OCI-LY3 (cell line): Measurements from ENCODE around the gene CEMIP.
A peak's percentile ranks its signal among the peaks of the same experiment; 100 is the strongest.

ENCODE experiments used
- H2AFZ ChIP-seq: fragments of 200-600, 300-600 bp; shearing (Covaris generic); 2 replicates; pipeline ENCODE4 v1.6.0; 2014; ENCODE audit warnings: antibody characterized with exemption, low read depth, low read length
- H3K27ac ChIP-seq: fragments of 200-600, 300-600 bp; sonication (generic); 2 replicates; pipeline ENCODE4 v1.5.1; 2014; ENCODE audit warnings: mild to moderate bottlenecking, low read length, moderate library complexity, mixed read lengths
- H3K27me3 ChIP-seq: fragments of 200-600, 300-600 bp; sonication (generic); 2 replicates; pipeline ENCODE4 v1.6.1; 2014; ENCODE audit warnings: low read depth, low read length, mixed read lengths
- H3K36me3 ChIP-seq: fragments of 200-600, 300-600 bp; sonication (generic); replicated peaks from 2 replicates; pipeline ENCODE3; 2014; ENCODE audit warnings: low read depth, low read length, mixed read lengths
- H3K4me1 ChIP-seq: fragments of 300-600, 200-600 bp; sonication (generic); 2 replicates; pipeline ENCODE4 v1.6.1; 2014; ENCODE audit warnings: low read length, mixed read lengths
- H3K4me2 ChIP-seq: fragments of 200-600, 300-600 bp; sonication (generic); 2 replicates; pipeline ENCODE4 v1.6.1; 2014; ENCODE audit warnings: low read length, mixed read lengths
- H3K4me3 ChIP-seq: fragments of 300-600, 200-600 bp; sonication (generic); 2 replicates; pipeline ENCODE4 v1.5.1; 2014; ENCODE audit warnings: antibody characterized with exemption, mild to moderate bottlenecking, low read length, moderate library complexity
- H3K79me2 ChIP-seq: fragments of 300-600, 200-600 bp; shearing (Covaris generic); 2 replicates; pipeline ENCODE4 v1.6.1; 2014; ENCODE audit warnings: mild to moderate bottlenecking, low read length, mixed read lengths
- H3K9ac ChIP-seq: fragments of 300-600, 200-600 bp; shearing (Covaris generic); 2 replicates; pipeline ENCODE4 v1.6.0; 2014; ENCODE audit warnings: mild to moderate bottlenecking, low read length, moderate library complexity
- H3K9me3 ChIP-seq: fragments of 200-600, 300-600 bp; shearing (Covaris generic); 2 replicates; pipeline ENCODE4 v1.6.1; 2014; ENCODE audit warnings: low read length, mixed read lengths; ENCODE audit not compliant: insufficient read depth
- H4K20me1 ChIP-seq: fragments of 200-600, 300-600 bp; sonication (generic); 2 replicates; pipeline ENCODE4 v1.6.1; 2016; ENCODE audit warnings: low read length, mixed read lengths; ENCODE audit not compliant: insufficient read depth
- CTCF ChIP-seq: fragments of 200-600, 300-600 bp; sonication (generic); IDR thresholded peaks from 2 replicates; pipeline ENCODE4 v1.5.1; 2014; ENCODE audit warnings: antibody characterized with exemption, low read length, low read depth
- EZH2phosphoT487 ChIP-seq: fragments of 200-600 bp; shearing (Covaris generic); IDR thresholded peaks from 2 replicates; pipeline ENCODE4 v1.6.1; 2018; ENCODE audit warnings: antibody characterized with exemption, mixed run types, low read depth

CEMIP gene

GRCh38 chr15:80967991-80968510, 188.9 kb downstream of the CEMIP start:
- H3K4me2 ChIP-seq, result no peak overlapping the region
- no peak overlapping the region for H3K4me3 ChIP-seq
- H3K36me3 ChIP-seq, result peaks cover 35% of the 10 kb centered on the region
- no peaks in the 10 kb centered on the region for H3K27me3 ChIP-seq
- H3K27ac ChIP-seq, result no peak overlapping the region
- no peak overlapping the region for H3K9ac ChIP-seq
- H4K20me1 ChIP-seq, result peaks cover 11% of the 10 kb centered on the region
- no peaks in the 10 kb centered on the region for H3K4me1 ChIP-seq
- TF ChIP-seq CTCF, result no peak
- no peak for TF ChIP-seq EZH2phosphoT487
- no peaks in the 10 kb centered on the region for H3K79me2 ChIP-seq
- no peaks in the 10 kb centered on the region for H3K9me3 ChIP-seq
- no peak overlapping the region for H2AFZ ChIP-seq

GRCh38 chr15:80969316-80969715, 190.1 kb downstream of the CEMIP start:
- TF ChIP-seq EZH2phosphoT487 (no peak), CTCF (no peak)
- peaks cover 7% of the 10 kb centered on the region for H3K79me2 ChIP-seq
- H2AFZ ChIP-seq, result no peak overlapping the region

GRCh38 chr15:80970018-80970657, 191.0 kb downstream of the CEMIP start:
- peaks cover 45% of the 10 kb centered on the region for H3K36me3 ChIP-seq
- no peaks in the 10 kb centered on the region for H3K27me3 ChIP-seq
- peaks cover 17% of the 10 kb centered on the region for H4K20me1 ChIP-seq
- no peak overlapping the region for H3K9ac ChIP-seq
- H3K9me3 ChIP-seq, result no peaks in the 10 kb centered on the region
- TF ChIP-seq EZH2phosphoT487, result no peak
- TF ChIP-seq CTCF, result peak; percentile 86
- H2AFZ ChIP-seq, result no peak overlapping the region
- H3K4me2 ChIP-seq, result no peak overlapping the region
- H3K79me2 ChIP-seq, result peaks cover 11% of the 10 kb centered on the region
- H3K27ac ChIP-seq, result no peak overlapping the region
- no peaks in the 10 kb centered on the region for H3K4me1 ChIP-seq
- no peak overlapping the region for H3K4me3 ChIP-seq

More at GRCh38 chr15:80969316-80969715, 190.1 kb downstream of the CEMIP start:
- Histone ChIP-seq H3K4me3 (no peak overlapping the region), H4K20me1 (peaks cover 17% of the 10 kb centered on the region), H3K27me3 (no peaks in the 10 kb centered on the region), H3K36me3 (peaks cover 45% of the 10 kb centered on the region), H3K4me2 (no peak overlapping the region), H3K27ac (no peak overlapping the region), H3K9me3 (no peaks in the 10 kb centered on the region), H3K4me1 (no peaks in the 10 kb centered on the region), H3K9ac (no peak overlapping the region)

- no peak overlapping the region for H2AFZ ChIP-seq
- no peak overlapping the region for H3K9ac ChIP-seq
- no peak overlapping the region for H3K27ac ChIP-seq
- H3K4me2 ChIP-seq, result no peak overlapping the region
- no peak overlapping the region for H3K4me3 ChIP-seq
- no peak for TF ChIP-seq EZH2phosphoT487
- TF ChIP-seq CTCF, result no peak
- H3K27me3 ChIP-seq, result no peaks in the 10 kb centered on the region
- peaks cover 45% of the 10 kb centered on the region for H3K36me3 ChIP-seq
- H3K79me2 ChIP-seq, result peaks cover 16% of the 10 kb centered on the region
- H4K20me1 ChIP-seq, result peaks cover 17% of the 10 kb centered on the region
- no peaks in the 10 kb centered on the region for H3K9me3 ChIP-seq
- no peaks in the 10 kb centered on the region for H3K4me1 ChIP-seq
Measured at GRCh38 chr15:80970658-80971057, 191.5 kb downstream of the CEMIP start.
